Mammary epithelial cell (primary cell): ENCODE measurements around the gene EMX1.

Experiments
- CTCF ChIP-seq, 2 donors: IDR thresholded peaks in 1 of 2; conservative IDR thresholded peaks in 1 of 2; 2 replicates each; pipeline ENCODE4 v1.5.1; 2011 to 2012; ENCODE audit warnings: inconsistent platforms in 2 of 2, low read length in 2 of 2, mild to moderate bottlenecking in 2 of 2, control low read depth in 1 of 2, low read depth in 1 of 2; ENCODE audit not compliant: insufficient read depth in 1 of 2; ENCODE audit errors: extremely low read depth in 1 of 2
- EZH2 ChIP-seq: IDR thresholded peaks from 2 replicates; pipeline ENCODE4 v1.6.1; 2012; ENCODE audit warnings: low read length, inconsistent platforms, borderline replicate concordance

DNA sequence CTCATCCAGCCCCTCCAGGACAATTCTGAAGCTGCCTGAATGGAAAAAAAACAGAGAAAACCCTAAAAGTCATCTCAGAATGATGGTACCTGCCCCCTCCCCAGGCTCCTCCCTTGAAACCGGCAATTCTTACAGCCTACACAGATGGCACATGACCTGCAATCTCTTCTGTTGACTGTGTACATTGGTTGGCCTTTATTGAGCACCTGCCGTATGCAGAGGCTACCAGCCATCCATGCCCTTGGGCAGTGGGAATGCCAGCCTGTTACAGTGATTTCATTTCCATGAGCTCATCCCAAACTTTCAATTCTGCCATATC lies 57.1 kb downstream of the EMX1 start:
- TF ChIP-seq CTCF (conservative IDR thresholded peaks at IDR 0.05 in 1 of 2, IDR thresholded peaks at IDR 0.05 in 1 of 2; ENCODE audit: extremely low read depth in 1 of 2, insufficient read depth in 1 of 2, low read depth in 1 of 2, low read length in 2 of 2) (no peak), EZH2 (no peak)
